ENCODE measurements around the gene LRCH4.

The LRCH4 gene

DNA sequence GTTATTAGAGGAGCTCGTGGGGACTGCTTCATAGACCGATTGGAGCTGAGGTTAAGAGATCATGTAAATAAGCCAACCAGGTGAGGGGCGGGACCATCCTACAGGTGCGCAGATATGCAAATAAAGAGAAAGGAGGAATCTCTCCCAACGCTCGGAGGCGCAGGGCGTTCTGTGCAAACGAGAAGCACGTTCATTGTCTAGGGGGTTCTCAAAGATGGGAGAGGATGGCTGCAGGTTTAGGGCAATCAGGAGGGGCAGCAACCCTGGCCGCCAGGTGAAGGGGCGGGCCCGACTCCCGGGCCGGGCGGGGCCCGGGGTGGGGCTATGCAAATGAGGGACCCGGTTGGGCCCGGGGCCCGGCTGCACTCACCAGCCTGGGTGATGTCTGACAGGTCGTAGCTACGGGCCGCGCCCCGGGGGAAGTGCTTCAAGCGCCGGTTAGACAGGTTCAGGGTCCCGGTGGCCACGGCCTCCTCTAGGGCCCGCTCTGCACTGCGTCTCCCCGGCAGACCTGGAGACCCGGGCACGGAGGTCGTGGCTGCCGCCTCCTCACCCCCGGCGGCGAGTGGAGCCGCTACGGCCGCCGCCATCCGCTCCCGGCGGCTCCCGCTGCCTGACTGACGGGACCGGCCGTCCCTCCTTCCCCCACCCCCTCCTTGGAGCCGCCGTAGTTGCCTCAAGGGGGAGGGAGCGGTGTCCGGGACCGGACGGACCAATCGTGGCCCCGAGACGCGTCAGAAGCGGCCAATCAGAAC, at the start of gene LRCH4:
Gene LRCH4, minus strand, starts transcription at position 619 of the 755 bp plus-strand sequence. Its CDS starts 29 bp downstream, at position 590.
- peak within 1 kb of the TSS; percentile 89 for H3K4me3 Mint-ChIP-seq
- H3K27me3 Mint-ChIP-seq, result peaks cover 22% of the 10 kb centered on the region
- peak; percentile 75 for DNase-seq

DNA sequence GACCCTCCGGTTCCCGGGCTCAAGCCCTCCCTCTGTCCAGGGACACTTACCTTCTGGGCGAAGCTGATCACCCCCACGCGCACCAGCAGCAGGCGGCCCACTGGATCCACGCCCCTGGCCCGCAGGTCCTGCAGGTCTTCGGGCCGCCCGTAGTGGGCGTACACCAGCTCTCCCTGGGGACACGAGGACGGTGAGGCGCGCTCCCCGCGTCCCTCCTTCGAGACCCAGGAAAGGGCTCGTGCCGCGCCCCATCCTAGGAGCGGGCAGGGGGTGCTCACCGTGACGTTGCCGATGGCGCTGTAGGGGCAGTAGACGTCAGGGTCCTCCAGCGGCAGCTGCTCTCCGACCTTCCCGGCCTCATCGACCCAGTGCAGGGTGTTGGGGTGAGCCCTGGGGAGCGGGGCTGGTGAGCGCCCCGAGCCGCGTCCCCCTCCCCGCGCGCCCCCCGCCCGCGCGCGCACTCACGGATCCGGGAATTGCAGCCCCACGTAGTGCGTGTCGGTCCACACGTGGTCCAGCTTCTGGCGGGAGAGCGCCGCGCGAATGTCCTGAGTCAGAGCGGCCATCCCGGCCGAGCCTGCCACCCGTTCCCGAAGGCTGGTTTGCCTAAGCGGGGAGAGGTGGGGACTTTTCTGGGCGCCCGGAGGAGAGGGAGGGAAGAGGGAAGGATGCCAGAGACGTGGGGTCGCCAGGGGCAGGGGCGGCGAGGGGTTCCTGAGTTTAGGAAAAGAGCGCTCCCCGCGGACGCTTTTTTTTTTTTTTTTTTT, 47.2 kb upstream of the LRCH4 start:
- Mint-ChIP-seq H3K27me3 (peaks cover 55% of the 10 kb centered on the region), H3K36me3 (peaks cover 2% of the 10 kb centered on the region), H3K27ac (peak overlapping the region; percentile 70), H3K4me3 (peak overlapping the region; percentile 79), H3K9me3 (no peaks in the 10 kb centered on the region), H3K4me1 (peaks cover 52% of the 10 kb centered on the region)
- peak; percentile 78 for DNase-seq
- CTCF ChIA-PET, result interaction anchor here (0.9 to 2.7 kb wide), 11 partner anchors 9 to 73 kb away, joined by 3 to 12 read pairs (median 5); partner anchors contain the start of genes MOSPD3 and POP7

More for the DNA sequence above, at the start of gene LRCH4:
- H3K9me3 Mint-ChIP-seq, result no peaks in the 10 kb centered on the region
- H3K4me1 Mint-ChIP-seq, result peaks cover 40% of the 10 kb centered on the region
- H3K36me3 Mint-ChIP-seq, result peaks cover 21% of the 10 kb centered on the region
- peak within 1 kb of the TSS; percentile 98 for H3K27ac Mint-ChIP-seq
- CTCF ChIA-PET, result interaction anchor here (0.6 to 9.1 kb wide), 12 partner anchors 11 to 526 kb away, joined by 3 to 130 read pairs (median 4); partner anchors contain the start of genes MOSPD3, POP7, SLC12A9 and TSC22D4

GRCh38 chr7:100630066-100630465, 44.1 kb upstream of the LRCH4 start:
- H3K27ac Mint-ChIP-seq, result no peak overlapping the region

GRCh38 chr7:100629117-100629716, 43.3 kb upstream of the LRCH4 start:
- CTCF ChIA-PET, result interaction anchor here (1.2 to 2.9 kb wide), 8 partner anchors 9 to 62 kb away, joined by 3 to 17 read pairs (median 4); no protein-coding TSS in a partner anchor
- H3K27ac Mint-ChIP-seq, result no peak overlapping the region
- peak overlapping the region; percentile 40 for H3K4me3 Mint-ChIP-seq
- peaks cover 6% of the 10 kb centered on the region for H3K36me3 Mint-ChIP-seq
- no peaks in the 10 kb centered on the region for H3K9me3 Mint-ChIP-seq
- peak; percentile 44 for DNase-seq
- peaks cover 83% of the 10 kb centered on the region for H3K4me1 Mint-ChIP-seq
- H3K27me3 Mint-ChIP-seq, result peaks cover 37% of the 10 kb centered on the region

More at GRCh38 chr7:100630066-100630465, 44.1 kb upstream of the LRCH4 start:
- Mint-ChIP-seq H3K9me3 (no peaks in the 10 kb centered on the region), H3K4me3 (no peak overlapping the region), H3K27me3 (peaks cover 45% of the 10 kb centered on the region), H3K36me3 (peaks cover 5% of the 10 kb centered on the region), H3K4me1 (peaks cover 79% of the 10 kb centered on the region)
- CTCF ChIA-PET, result interaction anchor here (1.2 to 2.9 kb wide), 7 partner anchors 9 to 62 kb away, joined by 3 to 17 read pairs (median 4); no protein-coding TSS in a partner anchor
- no peak for DNase-seq

DNA sequence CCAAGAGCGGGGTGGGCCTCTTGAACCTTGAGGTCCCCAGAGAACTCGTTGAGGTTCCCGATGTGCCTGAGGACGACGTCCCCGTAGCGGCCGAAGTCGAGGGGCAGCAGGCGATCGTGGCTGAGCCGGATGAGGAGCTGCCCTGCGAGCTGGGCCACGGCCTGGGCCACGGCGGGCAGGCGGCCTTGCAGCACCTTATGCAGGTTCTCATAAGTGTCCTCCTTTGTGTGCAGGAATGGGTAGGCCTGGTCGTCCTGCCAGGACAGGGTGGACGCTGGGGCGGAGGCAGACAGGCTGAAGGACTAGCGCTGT, 41.3 kb upstream of the LRCH4 start:
- no peak for DNase-seq
- Mint-ChIP-seq H3K4me1 (peaks cover 83% of the 10 kb centered on the region), H3K36me3 (peaks cover 12% of the 10 kb centered on the region), H3K4me3 (peak overlapping the region; percentile 79), H3K27me3 (peaks cover 16% of the 10 kb centered on the region), H3K27ac (peak overlapping the region; percentile 83), H3K9me3 (no peaks in the 10 kb centered on the region)
- CTCF ChIA-PET, result interaction anchor here (1.1 to 1.2 kb wide), 2 partner anchors 15 to 78 kb away, joined by 3 to 6 read pairs; partner anchors contain the start of genes MOSPD3 and POP7

- Mint-ChIP-seq H3K4me1 (peaks cover 83% of the 10 kb centered on the region), H3K36me3 (peaks cover 16% of the 10 kb centered on the region), H3K27me3 (peaks cover 11% of the 10 kb centered on the region), H3K4me3 (peak overlapping the region; percentile 79), H3K9me3 (no peaks in the 10 kb centered on the region), H3K27ac (peak overlapping the region; percentile 83)
- peak; percentile 95 for DNase-seq
- CTCF ChIA-PET, result interaction anchor here (0.7 to 1.2 kb wide), 3 partner anchors 14 to 79 kb away, joined by 3 to 6 read pairs (median 3); partner anchors contain the start of genes MOSPD3 and POP7
Measured at GRCh38 chr7:100626530-100627237, 40.8 kb upstream of the LRCH4 start.

GRCh38 chr7:100626055-100626454, 40.1 kb upstream of the LRCH4 start:
- Mint-ChIP-seq H3K27ac (peak overlapping the region; percentile 85), H3K4me1 (peaks cover 84% of the 10 kb centered on the region), H3K27me3 (peaks cover 9% of the 10 kb centered on the region), H3K4me3 (peak overlapping the region; percentile 79), H3K9me3 (no peaks in the 10 kb centered on the region), H3K36me3 (peaks cover 19% of the 10 kb centered on the region)
- CTCF ChIA-PET, result interaction anchor here (0.7 to 1.2 kb wide), 3 partner anchors 14 to 79 kb away, joined by 3 to 6 read pairs (median 3); partner anchors contain the start of genes MOSPD3 and POP7
- no peak for DNase-seq

DNA sequence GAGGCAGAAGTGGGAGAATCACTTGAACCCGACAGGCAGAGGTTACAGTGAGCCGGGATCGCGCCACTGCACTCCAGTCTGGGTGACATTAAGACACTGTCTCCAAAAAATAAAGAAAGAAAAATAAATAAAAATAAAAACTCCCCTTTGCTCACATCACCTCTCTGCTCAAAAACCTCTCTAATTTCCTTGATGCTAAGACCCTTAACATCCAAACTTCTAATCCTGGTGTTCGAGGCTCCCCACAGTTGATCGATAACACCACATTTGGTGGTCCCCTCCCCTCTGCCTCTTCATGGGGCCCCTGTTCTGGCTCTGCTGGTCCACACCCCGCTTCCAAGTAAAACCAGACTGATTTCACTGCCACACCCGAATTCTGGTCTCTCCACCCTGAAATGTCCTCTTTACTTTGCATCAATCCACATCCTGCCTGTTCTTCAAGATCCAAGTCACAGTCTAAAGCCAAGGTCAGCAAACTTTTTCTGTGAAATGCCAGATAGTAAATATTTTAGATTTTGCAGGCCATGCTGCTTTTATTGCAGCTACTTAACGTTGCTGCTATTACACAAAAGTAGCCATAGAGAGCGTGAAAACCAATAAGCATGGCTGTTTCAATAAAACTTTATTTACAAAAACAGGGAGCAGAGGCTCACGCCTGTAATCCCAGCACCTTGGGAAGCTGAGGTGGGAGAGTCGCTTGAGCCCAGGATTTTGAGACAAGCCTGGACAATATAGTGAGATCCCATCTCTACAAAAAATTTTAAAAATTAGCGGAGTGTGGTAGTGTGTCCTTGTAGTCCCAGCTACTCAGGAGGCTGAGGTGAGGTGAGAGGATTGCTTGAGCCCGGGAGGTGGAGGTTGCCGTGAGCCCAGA, 38.3 kb upstream of the LRCH4 start:
- peaks cover 72% of the 10 kb centered on the region for H3K4me1 Mint-ChIP-seq
- H3K9me3 Mint-ChIP-seq, result no peaks in the 10 kb centered on the region
- peak; percentile 40 for DNase-seq
- CTCF ChIA-PET, result interaction anchor here (0.7 to 1.8 kb wide), 3 partner anchors 10 to 57 kb away, joined by 3 to 4 read pairs (median 3); no protein-coding TSS in a partner anchor
- peak overlapping the region; percentile 85 for H3K27ac Mint-ChIP-seq
- peaks cover 2% of the 10 kb centered on the region for H3K27me3 Mint-ChIP-seq
- H3K36me3 Mint-ChIP-seq, result peaks cover 20% of the 10 kb centered on the region
- peak overlapping the region; percentile 6 for H3K4me3 Mint-ChIP-seq

DNA sequence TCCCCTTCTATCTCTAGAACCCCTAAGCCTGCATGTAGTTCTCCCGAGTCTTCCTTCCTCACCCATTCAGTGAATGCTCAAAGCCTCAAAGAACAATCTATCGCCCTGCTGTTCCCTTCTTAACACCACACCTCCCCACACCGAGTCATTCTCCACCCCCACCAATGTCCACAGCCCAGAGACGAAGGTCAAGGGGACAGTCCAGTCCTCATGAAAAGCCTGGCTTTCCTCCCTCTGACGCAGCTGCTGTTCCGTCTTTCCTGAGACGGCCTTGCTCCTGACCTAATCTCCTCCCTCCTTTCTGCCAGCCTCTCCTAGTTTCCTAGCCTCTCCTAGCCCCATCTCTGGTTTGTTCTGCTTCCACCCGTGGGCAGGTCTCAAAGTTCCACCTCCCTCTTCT, 35.6 kb upstream of the LRCH4 start:
- Mint-ChIP-seq H3K27ac (no peak overlapping the region), H3K4me1 (peaks cover 51% of the 10 kb centered on the region), H3K9me3 (no peaks in the 10 kb centered on the region), H3K27me3 (no peaks in the 10 kb centered on the region), H3K36me3 (peaks cover 19% of the 10 kb centered on the region), H3K4me3 (no peak overlapping the region)
- CTCF ChIA-PET, result interaction anchor here (2.1 kb wide), 1 partner anchor 8 kb away, joined by 4 read pairs; no protein-coding TSS in a partner anchor
- no peak for DNase-seq

DNA sequence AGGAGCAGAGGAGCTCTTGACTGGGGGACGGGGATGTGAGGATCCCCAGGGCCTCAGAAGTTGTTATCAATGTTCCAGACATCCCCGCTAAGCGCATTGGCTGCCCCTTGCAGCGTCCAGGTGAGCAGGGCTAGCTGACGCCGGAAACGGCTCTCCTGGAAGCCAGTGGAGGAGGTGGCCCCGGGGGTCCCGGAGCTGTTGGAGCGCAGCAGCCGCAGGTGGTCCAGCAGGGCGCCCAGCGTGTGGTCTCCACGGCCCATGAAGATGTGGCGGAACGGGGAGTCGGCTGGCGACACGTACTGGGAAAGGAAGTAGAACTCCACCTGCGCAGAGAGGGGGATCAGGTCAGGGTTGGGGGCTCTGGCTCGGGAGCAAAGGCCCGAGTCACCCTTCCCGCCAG, 34.9 kb upstream of the LRCH4 start:
- CTCF ChIA-PET, result interaction anchor here (0.7 to 2.1 kb wide), 2 partner anchors 9 to 12 kb away, joined by 3 to 4 read pairs; no protein-coding TSS in a partner anchor
- peaks cover 45% of the 10 kb centered on the region for H3K4me1 Mint-ChIP-seq
- no peaks in the 10 kb centered on the region for H3K9me3 Mint-ChIP-seq
- no peak overlapping the region for H3K4me3 Mint-ChIP-seq
- no peak overlapping the region for H3K27ac Mint-ChIP-seq
- DNase-seq, result no peak
- H3K36me3 Mint-ChIP-seq, result peaks cover 26% of the 10 kb centered on the region
- no peaks in the 10 kb centered on the region for H3K27me3 Mint-ChIP-seq

DNA sequence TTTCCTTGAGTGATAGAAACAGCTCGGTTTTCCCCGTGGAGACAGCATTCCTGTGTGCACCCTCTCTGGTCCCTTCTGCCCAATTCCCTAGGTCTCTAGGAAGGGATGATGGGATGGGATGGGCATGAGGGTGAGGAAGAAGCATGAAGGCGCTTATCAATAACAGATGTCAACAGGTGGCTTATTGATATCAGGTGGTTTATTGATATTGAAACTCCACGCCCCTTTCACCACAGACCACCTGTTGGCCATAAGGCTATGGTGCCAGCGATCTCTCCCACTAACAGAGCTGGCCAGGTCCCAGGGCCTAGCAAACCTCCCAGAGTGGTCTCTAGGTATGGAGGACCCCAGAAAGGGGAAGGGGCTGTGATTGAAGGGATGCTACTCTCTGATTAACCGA, 34.3 kb upstream of the LRCH4 start:
- peaks cover 41% of the 10 kb centered on the region for H3K4me1 Mint-ChIP-seq
- peaks cover 28% of the 10 kb centered on the region for H3K36me3 Mint-ChIP-seq
- no peak overlapping the region for H3K4me3 Mint-ChIP-seq
- H3K27ac Mint-ChIP-seq, result no peak overlapping the region
- no peak for DNase-seq
- CTCF ChIA-PET, result interaction anchor here (2.1 kb wide), 1 partner anchor 10 kb away, joined by 4 read pairs; no protein-coding TSS in a partner anchor
- H3K9me3 Mint-ChIP-seq, result no peaks in the 10 kb centered on the region
- no peaks in the 10 kb centered on the region for H3K27me3 Mint-ChIP-seq

DNA sequence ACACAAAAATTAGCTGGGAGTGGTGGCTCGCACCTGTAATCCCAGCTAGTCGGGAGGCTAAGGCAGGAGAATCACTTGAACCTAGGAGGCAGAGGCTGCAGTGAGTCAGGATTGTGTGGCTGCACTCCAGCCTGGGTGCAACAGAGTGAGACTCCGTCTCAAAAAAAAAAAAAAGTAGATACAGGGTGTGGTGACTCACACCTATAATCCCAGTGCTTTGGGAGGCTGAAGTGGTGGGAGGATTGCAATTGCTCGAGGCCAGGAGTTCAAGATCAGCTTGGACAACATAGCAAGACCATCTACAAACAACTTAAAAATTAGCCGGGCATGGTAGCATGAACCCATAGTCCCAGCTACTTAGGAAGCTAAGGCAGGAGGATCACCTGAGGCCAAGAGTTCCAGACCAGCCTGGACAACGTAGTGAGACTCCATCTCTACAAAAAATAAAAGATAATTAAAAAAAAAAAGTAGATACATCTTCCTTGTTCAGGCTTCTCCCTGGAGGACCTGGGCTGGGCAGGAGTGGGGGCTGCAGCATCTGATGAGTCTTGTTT, 28.5 kb upstream of the LRCH4 start:
- no peak for DNase-seq
- Mint-ChIP-seq H3K36me3 (peaks cover 21% of the 10 kb centered on the region), H3K9me3 (no peaks in the 10 kb centered on the region), H3K27ac (no peak overlapping the region), H3K27me3 (peaks cover 8% of the 10 kb centered on the region), H3K4me1 (peaks cover 33% of the 10 kb centered on the region), H3K4me3 (peak overlapping the region; percentile 91)
- CTCF ChIA-PET, result interaction anchor here (0.8 to 3.1 kb wide), 4 partner anchors 14 to 77 kb away, joined by 3 to 22 read pairs (median 4); partner anchors contain the start of gene GIGYF1
